EL (cell line): ENCODE measurements around the gene SIPA1L3.

ENCODE experiments used
- DNase-seq: peaks from one replicate; pipeline ENCODE4 v3.0.0-alpha.2; 2016

SIPA1L3 gene

GRCh38 chr19:38202504-38202903 is 295.5 kb downstream of the SIPA1L3 start:
- DNase-seq, result no peak

- DNase-seq, result no peak
These were observed 296.2 kb downstream of the SIPA1L3 start for GRCh38 chr19:38203197-38203596.

GRCh38 chr19:38204096-38204495 is 297.1 kb downstream of the SIPA1L3 start:
- no peak for DNase-seq

GRCh38 chr19:38204728-38205127 is 297.7 kb downstream of the SIPA1L3 start:
- DNase-seq, result no peak

GRCh38 chr19:38206006-38206745 is 299.2 kb downstream of the SIPA1L3 start:
- DNase-seq, result no peak

- no peak for DNase-seq
These were observed 299.9 kb downstream of the SIPA1L3 start for GRCh38 chr19:38206928-38207327.

- DNase-seq, result no peak
These were observed 300.5 kb downstream of the SIPA1L3 start for GRCh38 chr19:38207543-38207942.

- no peak for DNase-seq
These were observed 301.6 kb downstream of the SIPA1L3 start for GRCh38 chr19:38208571-38208970.

GRCh38 chr19:38209152-38209551 is 302.1 kb downstream of the SIPA1L3 start:
- DNase-seq, result no peak

GRCh38 chr19:38209671-38210457 is 302.9 kb downstream of the SIPA1L3 start:
- peak; percentile 52 for DNase-seq

- DNase-seq, result no peak
These were observed 303.5 kb downstream of the SIPA1L3 start for GRCh38 chr19:38210458-38210987.

GRCh38 chr19:38211151-38211591 is 304.2 kb downstream of the SIPA1L3 start:
- no peak for DNase-seq

- no peak for DNase-seq
These were observed 304.8 kb downstream of the SIPA1L3 start for GRCh38 chr19:38211766-38212165.

GRCh38 chr19:38213469-38213868 is 306.5 kb downstream of the SIPA1L3 start:
- no peak for DNase-seq

GRCh38 chr19:38213911-38214625 is 307.1 kb downstream of the SIPA1L3 start:
- DNase-seq, result peak; percentile 58

GRCh38 chr19:38216785-38217641 is 310.0 kb downstream of the SIPA1L3 start:
- DNase-seq, result no peak

GRCh38 chr19:38218204-38218603 is 311.2 kb downstream of the SIPA1L3 start:
- DNase-seq, result no peak

- DNase-seq, result no peak
These were observed 312.2 kb downstream of the SIPA1L3 start for GRCh38 chr19:38219221-38219620.

- DNase-seq, result no peak
These were observed 314.4 kb downstream of the SIPA1L3 start for GRCh38 chr19:38221421-38221820.

GRCh38 chr19:38221919-38222830 is 315.2 kb downstream of the SIPA1L3 start:
- no peak for DNase-seq

- DNase-seq, result no peak
These were observed 316.1 kb downstream of the SIPA1L3 start for GRCh38 chr19:38223119-38223523.
